ENCODE measurements around the gene MYL10. TPM values are rescaled to one million over a fixed set of nuclear protein-coding genes. Genes with fewer than 3 reads are reported as not detected.

The MYL10 gene
- total RNA-seq, 4 donors from 2014 or later, result not detected

DNA sequence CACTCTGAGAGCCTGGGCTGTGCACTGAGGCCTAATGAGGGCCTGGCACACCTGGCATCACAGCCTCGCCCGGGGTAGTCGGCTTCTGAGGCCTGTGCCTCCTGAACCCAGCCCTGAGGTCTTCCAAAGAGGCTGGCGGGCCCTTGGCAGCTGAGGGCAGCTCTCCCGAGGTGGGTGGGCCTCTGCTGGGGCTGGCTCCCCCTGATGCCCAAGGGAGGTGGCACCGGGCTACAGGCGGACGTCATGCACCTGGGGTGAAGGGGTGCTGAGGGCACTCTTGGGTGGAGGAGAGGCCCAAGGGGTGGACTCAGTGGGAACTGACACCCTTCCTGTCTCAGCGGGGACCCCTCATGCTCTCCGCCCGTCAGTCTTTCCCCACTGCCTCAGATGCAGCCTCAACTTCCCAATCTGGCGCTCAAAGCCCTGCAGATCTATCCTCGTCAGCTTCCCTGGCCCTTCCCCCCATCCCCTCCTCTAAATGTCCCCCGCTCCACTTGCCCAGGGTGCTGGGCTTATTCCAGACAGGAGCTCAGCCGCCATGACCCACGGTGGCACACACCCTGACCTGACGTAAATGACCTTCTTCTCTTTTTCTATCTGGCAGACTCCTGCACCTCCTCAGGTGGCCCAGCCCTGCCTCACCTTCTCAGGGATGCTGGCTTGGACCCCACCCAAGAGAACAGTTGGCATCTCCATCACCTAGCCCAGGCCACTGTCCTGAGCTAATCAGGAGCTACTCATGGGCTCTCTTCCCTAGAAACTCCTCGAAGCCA, 38.2 kb downstream of the MYL10 start:
- DNase-seq (ENCODE audit: low spot score) (no peak), ATAC-seq (ENCODE audit: low FRiP score) (no peak)
- TF ChIP-seq, protein P1, sequence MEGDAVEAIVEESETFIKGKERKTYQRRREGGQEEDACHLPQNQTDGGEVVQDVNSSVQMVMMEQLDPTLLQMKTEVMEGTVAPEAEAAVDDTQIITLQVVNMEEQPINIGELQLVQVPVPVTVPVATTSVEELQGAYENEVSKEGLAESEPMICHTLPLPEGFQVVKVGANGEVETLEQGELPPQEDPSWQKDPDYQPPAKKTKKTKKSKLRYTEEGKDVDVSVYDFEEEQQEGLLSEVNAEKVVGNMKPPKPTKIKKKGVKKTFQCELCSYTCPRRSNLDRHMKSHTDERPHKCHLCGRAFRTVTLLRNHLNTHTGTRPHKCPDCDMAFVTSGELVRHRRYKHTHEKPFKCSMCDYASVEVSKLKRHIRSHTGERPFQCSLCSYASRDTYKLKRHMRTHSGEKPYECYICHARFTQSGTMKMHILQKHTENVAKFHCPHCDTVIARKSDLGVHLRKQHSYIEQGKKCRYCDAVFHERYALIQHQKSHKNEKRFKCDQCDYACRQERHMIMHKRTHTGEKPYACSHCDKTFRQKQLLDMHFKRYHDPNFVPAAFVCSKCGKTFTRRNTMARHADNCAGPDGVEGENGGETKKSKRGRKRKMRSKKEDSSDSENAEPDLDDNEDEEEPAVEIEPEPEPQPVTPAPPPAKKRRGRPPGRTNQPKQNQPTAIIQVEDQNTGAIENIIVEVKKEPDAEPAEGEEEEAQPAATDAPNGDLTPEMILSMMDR (IDR thresholded peaks at IDR 0.05), result no peak

DNA sequence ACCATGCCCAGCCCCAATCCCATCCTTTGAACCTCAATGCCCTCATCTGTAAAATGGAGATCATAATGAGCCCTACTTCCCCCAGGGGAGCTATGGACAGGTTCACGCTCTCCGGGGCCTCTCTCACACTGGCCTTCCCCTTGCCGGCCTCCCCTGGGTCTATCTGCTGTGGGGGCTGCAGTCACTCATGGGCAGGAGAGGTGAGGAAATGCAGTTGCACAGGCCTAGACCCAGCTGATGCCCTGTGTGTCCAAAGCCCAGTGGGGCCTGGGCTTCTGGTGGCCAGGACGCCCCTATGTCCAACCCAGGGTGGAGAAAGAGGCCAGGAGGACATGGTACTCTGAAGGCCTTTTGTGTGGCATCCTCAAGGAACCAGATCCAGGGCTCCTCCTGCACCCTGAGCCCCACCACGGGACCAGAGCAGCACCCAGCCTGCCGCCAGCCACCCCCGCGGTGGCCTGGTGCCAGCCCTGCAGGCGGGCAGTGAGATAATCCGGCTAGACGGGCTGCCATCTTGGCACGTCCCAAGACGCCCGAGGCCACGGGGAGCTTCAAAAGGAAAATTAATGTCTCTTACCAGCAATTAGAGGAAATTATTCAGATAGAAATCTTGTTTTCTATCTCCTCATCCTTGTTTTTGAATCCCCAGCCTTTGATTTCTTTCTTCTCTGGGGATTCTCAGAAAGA, 39.0 kb downstream of the MYL10 start:
- no peak for DNase-seq (ENCODE audit: low spot score)
- TF ChIP-seq, protein P1 (IDR thresholded peaks at IDR 0.05), result no peak
- ATAC-seq (ENCODE audit: low FRiP score), result no peak

DNA sequence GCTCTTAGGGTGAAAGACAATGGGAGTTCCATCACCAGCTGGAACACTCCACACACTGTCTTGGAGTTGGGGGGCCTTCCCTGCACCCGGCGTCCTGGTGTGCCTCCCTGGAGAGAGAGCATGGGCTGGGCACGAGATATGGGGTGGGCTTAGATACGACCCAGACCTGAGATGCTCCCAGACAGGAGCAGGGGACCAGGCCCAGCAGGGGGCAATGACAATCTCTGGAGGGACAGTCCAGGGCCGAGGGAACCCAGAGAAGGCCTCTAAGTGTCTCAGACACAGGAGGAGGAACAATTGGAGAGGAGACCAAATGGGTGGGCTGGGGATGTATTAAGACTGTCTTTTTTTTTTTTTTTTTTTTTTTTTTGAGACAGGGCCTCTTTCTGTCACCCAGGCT, 40.0 kb downstream of the MYL10 start:
- no peak for ATAC-seq (ENCODE audit: low FRiP score)
- DNase-seq (ENCODE audit: low spot score), result no peak
- TF ChIP-seq, protein P1 (IDR thresholded peaks at IDR 0.05), result no peak

DNA sequence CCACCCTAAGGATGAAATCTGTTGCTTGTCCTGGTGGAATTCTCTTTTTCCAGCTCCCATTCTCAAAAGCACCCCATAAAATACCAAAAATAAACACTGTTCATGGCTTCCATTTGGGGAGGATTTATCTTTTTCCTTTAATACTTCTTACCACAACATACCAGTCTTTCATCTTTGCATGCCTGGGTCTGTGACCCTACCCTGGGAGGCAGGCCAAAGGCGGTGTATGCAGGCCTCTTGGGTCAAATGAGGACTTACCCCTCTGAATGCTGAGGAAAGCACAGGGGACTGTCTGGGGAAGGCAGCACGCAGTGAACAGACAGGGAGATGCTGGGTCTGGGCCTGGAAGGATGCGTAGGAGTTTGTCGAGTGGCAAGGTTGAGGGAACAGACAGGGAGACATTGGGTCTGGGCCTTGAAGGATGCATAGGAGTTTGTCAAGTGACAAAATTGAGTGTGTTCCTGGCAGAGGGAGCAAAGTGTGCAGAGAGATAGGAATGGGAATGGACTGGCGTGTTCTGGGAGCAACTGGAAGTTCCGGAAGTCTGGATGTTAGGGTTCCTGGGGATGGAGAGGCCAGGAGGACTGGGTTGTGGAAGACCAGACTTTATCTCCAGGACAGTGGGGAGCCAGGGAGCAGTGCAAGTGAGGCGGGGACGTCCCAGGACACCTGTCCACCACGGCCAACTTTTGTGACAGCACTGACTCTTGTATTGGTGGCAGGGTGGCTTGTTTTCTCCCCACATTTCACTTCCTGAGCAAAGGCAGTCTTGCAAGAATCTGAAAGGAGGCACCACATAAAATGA, 40.8 kb downstream of the MYL10 start:
- ATAC-seq (ENCODE audit: low FRiP score), result no peak
- TF ChIP-seq, protein P1 (IDR thresholded peaks at IDR 0.05), result no peak
- no peak for DNase-seq (ENCODE audit: low spot score)

DNA sequence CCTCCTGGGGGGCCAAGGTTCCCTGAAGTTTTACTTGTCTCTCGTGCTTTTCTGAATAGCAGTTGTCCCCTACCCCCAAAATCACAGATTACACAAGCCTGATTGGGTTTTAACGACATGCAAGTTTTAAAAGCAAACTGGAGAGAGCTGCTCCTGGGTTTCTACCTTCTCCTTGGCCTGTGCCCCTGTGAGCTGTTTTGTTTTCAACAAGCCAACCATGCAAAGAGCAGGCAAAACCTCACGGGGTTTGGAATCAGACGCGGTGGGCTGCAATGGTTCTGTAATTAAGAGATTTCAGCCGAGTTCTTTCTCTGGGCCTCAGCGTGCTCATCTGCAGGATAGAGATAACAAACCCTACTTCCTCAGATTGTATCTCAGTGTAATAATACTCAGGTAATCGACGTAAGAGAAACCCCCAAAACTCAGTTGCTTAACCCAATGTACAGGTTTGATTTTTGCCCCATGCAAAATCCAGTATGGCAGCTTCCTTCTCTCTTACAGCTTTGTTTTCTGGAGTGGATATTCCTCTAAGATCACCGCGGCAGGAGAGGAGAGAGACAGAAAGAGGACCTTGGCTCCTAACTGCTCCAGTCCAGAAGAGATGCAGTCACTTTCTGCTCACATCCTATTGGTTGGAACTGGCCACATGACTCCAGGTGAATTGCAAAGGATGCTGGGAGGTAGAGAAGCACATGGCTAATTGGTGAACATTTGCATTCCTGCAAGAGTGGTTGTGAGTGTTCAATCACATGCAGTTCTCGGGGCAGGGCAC, 42.0 kb downstream of the MYL10 start:
- TF ChIP-seq, protein P1 (IDR thresholded peaks at IDR 0.05), result no peak

DNA sequence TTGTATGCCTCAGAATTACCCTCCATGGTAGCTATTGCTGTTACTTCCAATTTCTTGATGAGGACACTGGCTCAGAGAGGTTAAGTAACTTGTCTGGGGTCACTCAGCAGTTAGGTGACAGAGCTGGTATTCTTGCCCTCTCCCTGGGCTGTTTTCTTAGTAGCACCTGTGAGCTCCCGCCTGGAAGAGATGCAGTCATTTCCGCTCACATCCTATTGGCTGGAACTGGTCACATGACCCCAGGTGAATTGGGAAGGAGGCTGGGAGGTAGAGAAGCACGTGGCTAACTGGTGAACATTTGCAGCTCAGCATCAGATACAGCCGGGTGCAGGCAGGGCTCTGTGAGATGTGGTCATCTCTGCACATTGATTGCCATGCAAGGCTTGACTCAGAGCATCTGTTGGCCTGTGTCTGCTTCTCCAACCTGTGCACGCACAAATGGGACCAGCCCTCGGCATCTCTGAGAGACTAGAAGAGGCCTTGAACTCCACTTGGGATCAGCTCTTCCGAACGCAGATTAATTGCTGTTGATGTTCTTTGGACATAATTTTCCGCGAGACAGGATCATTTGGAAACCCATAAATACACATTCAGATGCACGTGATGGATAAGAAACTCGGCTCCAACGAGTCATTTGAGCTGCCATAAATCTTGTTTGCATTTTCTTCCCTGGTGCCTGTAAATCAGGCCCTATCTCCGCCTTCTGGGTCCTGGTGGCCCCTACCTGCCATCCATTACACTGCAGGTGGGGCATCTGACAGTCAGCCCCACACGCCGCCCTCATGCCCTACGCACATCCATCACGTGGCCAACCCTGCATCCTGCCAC, 42.8 kb downstream of the MYL10 start:
- TF ChIP-seq, protein P1 (IDR thresholded peaks at IDR 0.05), result no peak
- no peak for ATAC-seq (ENCODE audit: low FRiP score)
- DNase-seq (ENCODE audit: low spot score), result no peak

More for the DNA sequence above, 42.0 kb downstream of the MYL10 start:
- ATAC-seq (ENCODE audit: low FRiP score) (no peak), DNase-seq (ENCODE audit: low spot score) (no peak)
